IMR-90 (cell line): ENCODE measurements around the gene C9orf43. TPM values are rescaled to one million over a fixed set of nuclear protein-coding genes. Genes with fewer than 3 reads are reported as not detected.

Experiments used
- ATAC-seq: fragments of 200-7000 bp; cut with Tn5 transposase; 2 replicates; pipeline ENCODE4 v1.9.1; 2020; ENCODE audit warnings: low read depth, mild to moderate bottlenecking, moderate library complexity
- BruUV-seq: library from RNA; stranded (reverse); fragments of 400-500 nt; replicated peaks from 2 replicates; lab custom pipeline; 2021; lab: Mats Ljungman, UMichigan
- CTCF ChIA-PET: fragments of 300-600 bp; formaldehyde crosslinking; extraction: SDS; loops from one replicate; lab custom pipeline; 2021; ENCODE audit warnings: antibody characterized with exemption; lab: Yijun Ruan, JAX
- POLR2A ChIA-PET: fragments of 300-600 bp; sonication (Branson Sonifier 250); formaldehyde crosslinking; loops from one replicate; lab custom pipeline; 2022; ENCODE audit warnings: antibody characterized with exemption; ENCODE audit not compliant: unreplicated experiment; lab: Charles Lee
- DNase-seq: peaks from one replicate; pipeline ENCODE4 v3.0.0; 2013
- H2AFZ ChIP-seq: replicated peaks from 2 replicates; pipeline ENCODE3; 2013; ENCODE audit warnings: low read length, mild to moderate bottlenecking; ENCODE audit not compliant: poor library complexity
- H2AK5ac ChIP-seq: 2 replicates; pipeline ENCODE4 v1.6.1; 2013; ENCODE audit warnings: low read depth, low read length, inconsistent platforms
- H2AK9ac ChIP-seq: replicated peaks from 2 replicates; pipeline ENCODE3; 2013; ENCODE audit warnings: mild to moderate bottlenecking, low read depth, low read length, moderate library complexity; ENCODE audit not compliant: poor library complexity
- H2BK120ac ChIP-seq: 2 replicates; pipeline ENCODE4 v1.6.1; 2013; ENCODE audit warnings: low read depth, low read length, inconsistent platforms
- H2BK15ac ChIP-seq: 3 replicates; pipeline ENCODE4 v1.6.1; 2013; ENCODE audit warnings: low read depth, low read length, inconsistent platforms
- H2BK20ac ChIP-seq: 2 replicates; pipeline ENCODE4 v1.6.1; 2013; ENCODE audit warnings: low read depth, mild to moderate bottlenecking, inconsistent platforms, low read length, moderate library complexity
- H2BK5ac ChIP-seq: 2 replicates; pipeline ENCODE4 v1.6.1; 2013; ENCODE audit warnings: mild to moderate bottlenecking, low read depth, low read length, inconsistent platforms; ENCODE audit not compliant: poor library complexity, severe bottlenecking
- H3K14ac ChIP-seq: replicated peaks from 2 replicates; pipeline ENCODE4 v1.6.1; 2013; ENCODE audit warnings: low read depth, low read length, inconsistent platforms
- H3K18ac ChIP-seq: 2 replicates; pipeline ENCODE4 v1.6.1; 2013; ENCODE audit warnings: low read depth, low read length, control low read depth
- H3K23ac ChIP-seq: 2 replicates; pipeline ENCODE4 v1.6.1; 2013; ENCODE audit warnings: low read depth, low read length, inconsistent platforms
- H3K27ac ChIP-seq: 2 replicates; pipeline ENCODE4 v1.5.1; 2013; ENCODE audit warnings: mild to moderate bottlenecking, control low read depth, low read length; ENCODE audit not compliant: insufficient read depth
- H3K27me3 ChIP-seq: 2 replicates; pipeline ENCODE4 v1.6.1; 2013; ENCODE audit warnings: low read length; ENCODE audit not compliant: control insufficient read depth, insufficient read depth
- H3K36me3 ChIP-seq: 2 replicates; pipeline ENCODE4 v1.6.1; 2013; ENCODE audit warnings: low read length, mixed read lengths; ENCODE audit not compliant: control insufficient read depth, insufficient read depth
- H3K4ac ChIP-seq: 2 replicates; pipeline ENCODE4 v1.6.1; 2013; ENCODE audit warnings: low read depth, low read length, inconsistent platforms
- H3K4me1 ChIP-seq: 2 replicates; pipeline ENCODE4 v1.6.1; 2013; ENCODE audit warnings: low read length, mixed read lengths; ENCODE audit not compliant: control insufficient read depth, insufficient read depth
- H3K4me2 ChIP-seq: 2 replicates; pipeline ENCODE4 v1.6.1; 2013; ENCODE audit warnings: low read depth, mild to moderate bottlenecking, control low read depth, low read length, moderate library complexity
- H3K4me3 ChIP-seq: 2 replicates; pipeline ENCODE4 v1.5.1; 2013; ENCODE audit warnings: low read depth, mild to moderate bottlenecking, control low read depth, low read length, moderate library complexity; ENCODE audit not compliant: insufficient read depth
- H3K56ac ChIP-seq: 2 replicates; pipeline ENCODE4 v1.6.1; 2013; ENCODE audit warnings: low read length, inconsistent platforms; ENCODE audit not compliant: insufficient read depth; ENCODE audit errors: extremely low read depth
- H3K79me1 ChIP-seq, 2 experiments: 2 replicates each; pipeline ENCODE4 v1.6.1; 2013; ENCODE audit warnings: low read length in 2 of 2, inconsistent platforms in 1 of 2, low read depth in 1 of 2
- H3K9ac ChIP-seq: 2 replicates; pipeline ENCODE4 v1.6.1; 2013; ENCODE audit warnings: low read depth, low read length, control low read depth
- H3K9me1 ChIP-seq: 2 replicates; pipeline ENCODE4 v1.6.1; 2013; ENCODE audit warnings: low read length, inconsistent platforms; ENCODE audit not compliant: insufficient read depth
- H3K9me3 ChIP-seq: 2 replicates; pipeline ENCODE4 v1.6.1; 2013; ENCODE audit warnings: low read length; ENCODE audit not compliant: control insufficient read depth, insufficient read depth
- H4K20me1 ChIP-seq: 2 replicates; pipeline ENCODE4 v1.6.1; 2013; ENCODE audit warnings: low read length, inconsistent platforms; ENCODE audit not compliant: insufficient read depth
- H4K5ac ChIP-seq: 2 replicates; pipeline ENCODE4 v1.6.1; 2013; ENCODE audit warnings: mild to moderate bottlenecking, low read depth, low read length, control low read depth
- H4K8ac ChIP-seq, 2 experiments: 2 replicates each; pipeline ENCODE4 v1.6.1; 2013; ENCODE audit warnings: low read depth in 2 of 2, low read length in 2 of 2, control low read depth in 1 of 2, inconsistent platforms in 1 of 2
- H4K91ac ChIP-seq: 2 replicates; pipeline ENCODE4 v1.6.1; 2013; ENCODE audit warnings: low read depth, low read length, inconsistent platforms; ENCODE audit not compliant: insufficient read depth
- MXI1 ChIP-seq: IDR thresholded peaks from 2 replicates; pipeline ENCODE4 v1.6.1; 2012; ENCODE audit warnings: low read depth, mild to moderate bottlenecking, low read length, moderate library complexity, borderline replicate concordance
- WGBS, 2 experiments: methylation state at CpG; one replicate each; pipeline versions ENCODE4 v1.1.5 to v1.1.7; 2013; ENCODE audit warnings: missing lambda C conversion rate in 2 of 2; ENCODE audit not compliant: insufficient read length in 1 of 2; ENCODE audit errors: extremely low coverage in 2 of 2; 5-methylcytosine and 5-hydroxymethylcytosine counted together
- dilution Hi-C: fragments of 300-500 bp; cut with HindIII; formaldehyde crosslinking; loops from one replicate; pipeline ENCODE4 v1.14.3; 2018; ENCODE audit warnings: low sequenced_read_pairs; ENCODE audit not compliant: unreplicated experiment
- in situ Hi-C: fragments of 300-500 bp; cut with MboI; formaldehyde crosslinking; loops from 3 replicates; pipeline ENCODE4 v1.14.3; 2019; ENCODE audit warnings: low sequenced_read_pairs, inconsistent platforms, mixed read lengths
- intact Hi-C: fragments of 100-400 bp; cut with micrococcal nuclease; formaldehyde crosslinking; loops from 2 replicates; pipeline ENCODE4 v1.10.0; 2022
- polyA plus RNA-seq, 3 experiments: library from polyadenylated mRNA; depleted of rRNA; stranded (reverse); fragments of >200 nt; gene quantifications; 2 replicates each; pipeline ENCODE4 v1.2.3, GENCODE V29; 2012; ENCODE audit warnings: low replicate concordance in 1 of 3
- total RNA-seq: library from RNA; depleted of rRNA; stranded (reverse); fragments of >200 nt; gene quantifications from 2 replicates; pipeline ENCODE4 v1.2.3, GENCODE V29; 2012
- TF ChIP-seq, protein P1 (sequence below): fragments of 150-350 bp; IDR thresholded peaks from 2 replicates; pipeline ENCODE4 v1.6.1; 2017; ENCODE audit warnings: mild to moderate bottlenecking, antibody characterized with exemption, low read length, low read depth
- TF ChIP-seq, protein P2 (sequence below): conservative IDR thresholded peaks from 2 replicates; pipeline ENCODE4 v1.5.1; 2012; ENCODE audit warnings: mild to moderate bottlenecking, low read depth, low read length, improper control_type of control experiment

Gene C9orf43
- total and polyA plus RNA-seq, 2 of the 4 experiments (the other 2 are of a cell fraction) = 0.36 to 0.46 TPM

DNA sequence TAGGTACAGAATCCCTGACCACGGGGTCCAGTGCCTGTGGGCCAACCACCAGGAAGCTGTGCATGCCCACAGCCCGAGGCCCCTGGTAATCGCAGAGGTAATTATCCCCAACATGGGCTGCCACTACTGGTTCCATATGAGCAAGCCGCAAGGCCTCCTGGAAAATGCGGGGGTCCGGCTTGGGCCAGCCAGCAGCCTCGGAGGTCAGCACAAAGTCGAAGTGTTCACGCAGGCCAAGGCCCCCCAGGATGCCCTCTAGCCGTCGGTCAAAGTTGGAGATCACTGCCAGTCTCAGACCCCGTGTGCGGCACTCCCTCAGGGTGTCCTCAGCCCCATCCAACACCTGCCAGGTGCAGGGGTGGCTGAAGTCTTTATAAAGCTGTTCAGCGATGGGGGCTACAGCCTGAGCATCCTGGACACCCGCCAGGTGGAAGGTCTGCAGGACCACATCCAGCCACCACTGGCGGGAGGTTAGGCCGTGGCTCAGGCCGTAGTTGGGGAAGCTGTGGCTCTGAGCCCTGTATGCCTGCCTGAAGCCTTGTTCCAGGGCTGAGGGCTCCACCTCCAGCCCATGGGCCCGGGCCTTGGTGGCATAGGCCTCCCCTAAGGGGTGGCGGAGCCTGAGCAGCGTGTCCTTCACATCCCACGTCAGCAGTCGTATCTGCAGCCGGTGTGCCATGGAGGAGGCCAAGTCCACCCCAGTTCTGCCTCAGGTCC, 36.7 kb upstream of the C9orf43 start:
- Histone ChIP-seq H3K4me2 (no peak overlapping the region), H3K9me1 (no peaks in the 10 kb centered on the region), H3K4me3 (no peak overlapping the region), H3K18ac (no peak overlapping the region), H2BK5ac (no peak overlapping the region), H3K23ac (no peak overlapping the region), H2BK20ac (no peak overlapping the region), H4K91ac (no peak overlapping the region), H2BK15ac (no peak overlapping the region), H4K20me1 (no peaks in the 10 kb centered on the region), H3K9ac (no peak overlapping the region), H3K36me3 (peaks cover 12% of the 10 kb centered on the region; the same call in 1 of the 2 replicates), H3K14ac (no peak overlapping the region), H2AK9ac (no peak overlapping the region), H2AFZ (no peak overlapping the region), H3K27ac (no peak overlapping the region), H3K4me1 (peaks cover 2% of the 10 kb centered on the region; the same call in 1 of the 2 replicates), H3K9me3 (no peaks in the 10 kb centered on the region), H3K27me3 (peaks cover 6% of the 10 kb centered on the region; the same call in 1 of the 2 replicates), H4K5ac (no peak overlapping the region), H2AK5ac (no peak overlapping the region), H4K8ac (no peak overlapping the region), H2BK120ac (no peak overlapping the region), H3K56ac (no peak overlapping the region), H3K79me1 (peaks cover 0 to 8% of the 10 kb centered on the region in 2 experiments; a peak in 1 of 4 replicates), H3K4ac (no peak overlapping the region)
- no TSS peak for BruUV-seq
- CTCF ChIA-PET = interaction anchor here (0.9 to 1.0 kb wide), 2 partner anchors 9 to 28 kb away, joined by 3 to 4 read pairs; partner anchors contain the start of gene ALAD
- TF ChIP-seq MXI1 = no peak
- TF ChIP-seq, protein P1, sequence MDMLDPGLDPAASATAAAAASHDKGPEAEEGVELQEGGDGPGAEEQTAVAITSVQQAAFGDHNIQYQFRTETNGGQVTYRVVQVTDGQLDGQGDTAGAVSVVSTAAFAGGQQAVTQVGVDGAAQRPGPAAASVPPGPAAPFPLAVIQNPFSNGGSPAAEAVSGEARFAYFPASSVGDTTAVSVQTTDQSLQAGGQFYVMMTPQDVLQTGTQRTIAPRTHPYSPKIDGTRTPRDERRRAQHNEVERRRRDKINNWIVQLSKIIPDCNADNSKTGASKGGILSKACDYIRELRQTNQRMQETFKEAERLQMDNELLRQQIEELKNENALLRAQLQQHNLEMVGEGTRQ = no peak
- TF ChIP-seq, protein P2, sequence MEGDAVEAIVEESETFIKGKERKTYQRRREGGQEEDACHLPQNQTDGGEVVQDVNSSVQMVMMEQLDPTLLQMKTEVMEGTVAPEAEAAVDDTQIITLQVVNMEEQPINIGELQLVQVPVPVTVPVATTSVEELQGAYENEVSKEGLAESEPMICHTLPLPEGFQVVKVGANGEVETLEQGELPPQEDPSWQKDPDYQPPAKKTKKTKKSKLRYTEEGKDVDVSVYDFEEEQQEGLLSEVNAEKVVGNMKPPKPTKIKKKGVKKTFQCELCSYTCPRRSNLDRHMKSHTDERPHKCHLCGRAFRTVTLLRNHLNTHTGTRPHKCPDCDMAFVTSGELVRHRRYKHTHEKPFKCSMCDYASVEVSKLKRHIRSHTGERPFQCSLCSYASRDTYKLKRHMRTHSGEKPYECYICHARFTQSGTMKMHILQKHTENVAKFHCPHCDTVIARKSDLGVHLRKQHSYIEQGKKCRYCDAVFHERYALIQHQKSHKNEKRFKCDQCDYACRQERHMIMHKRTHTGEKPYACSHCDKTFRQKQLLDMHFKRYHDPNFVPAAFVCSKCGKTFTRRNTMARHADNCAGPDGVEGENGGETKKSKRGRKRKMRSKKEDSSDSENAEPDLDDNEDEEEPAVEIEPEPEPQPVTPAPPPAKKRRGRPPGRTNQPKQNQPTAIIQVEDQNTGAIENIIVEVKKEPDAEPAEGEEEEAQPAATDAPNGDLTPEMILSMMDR = no peak
- ATAC-seq = no peak
- intact Hi-C loops = no loop called here
- POLR2A ChIA-PET = no interaction called here
- 92% methylated on average over 15 of the region's 24 CpGs; no CpG with 5 or more reads in 1 of the 2 experiments for WGBS, 2 experiments
- DNase-seq = no peak
- in situ Hi-C loops = no loop called here
- dilution Hi-C loops = no loop called here
